CD4-positive, alpha-beta T cell treated with Interferon alpha-2 for 1 hour (primary cell): ENCODE measurements around the gene B3GAT3.
"Not testable (repeated sequence)": the region's sequence is repeated elsewhere in the genome, so short reads cannot be mapped to it uniquely, and the experiment has no call there.

Experiments
- DNase-seq, 2 donors: peaks; one replicate each; pipeline ENCODE4 v3.0.0-alpha.2; 2020 to 2022

The B3GAT3 gene

DNA sequence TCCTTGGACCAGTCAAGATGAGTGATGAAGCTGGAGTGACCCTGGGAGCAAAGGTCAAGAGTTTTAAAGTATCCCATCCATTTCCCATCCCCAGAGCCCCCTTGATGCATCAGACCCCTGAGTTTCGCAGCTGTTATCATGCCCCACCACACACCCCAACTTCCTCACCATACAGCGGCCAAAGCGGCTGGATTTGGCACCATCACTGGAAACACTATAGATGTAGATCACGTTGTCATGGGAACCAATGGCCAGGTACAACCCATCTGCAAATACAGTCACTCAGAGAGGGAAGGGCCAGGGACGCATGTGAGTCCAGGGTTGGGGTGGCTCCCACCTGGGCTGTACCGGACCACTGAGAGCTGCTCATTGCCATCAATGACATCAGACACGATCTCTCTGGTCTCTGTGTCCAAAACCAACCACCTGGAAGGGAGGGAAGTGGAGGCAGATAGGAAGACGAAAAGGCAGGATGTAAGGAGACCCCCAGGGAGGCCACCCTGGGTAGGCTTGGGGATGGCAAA is 17.9 kb downstream of the B3GAT3 start:
- no peak for DNase-seq

DNA sequence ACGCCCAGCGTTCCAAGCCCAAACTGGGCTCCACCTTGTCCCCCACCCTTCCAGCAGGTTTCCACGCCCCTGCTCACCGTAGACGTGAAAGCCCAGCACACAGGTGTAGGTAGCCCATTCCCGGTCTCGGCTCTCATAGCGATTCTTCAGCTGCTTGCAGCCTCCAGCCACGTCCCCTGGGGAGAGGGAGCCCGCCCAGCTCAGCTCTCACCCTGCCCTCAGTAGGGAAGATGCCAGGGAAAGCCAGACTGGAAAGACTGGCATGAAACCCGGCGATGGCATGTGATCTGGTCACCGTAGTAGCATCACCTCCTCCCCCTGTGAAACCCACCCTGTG is 18.7 kb downstream of the B3GAT3 start:
- DNase-seq: no peak

DNA sequence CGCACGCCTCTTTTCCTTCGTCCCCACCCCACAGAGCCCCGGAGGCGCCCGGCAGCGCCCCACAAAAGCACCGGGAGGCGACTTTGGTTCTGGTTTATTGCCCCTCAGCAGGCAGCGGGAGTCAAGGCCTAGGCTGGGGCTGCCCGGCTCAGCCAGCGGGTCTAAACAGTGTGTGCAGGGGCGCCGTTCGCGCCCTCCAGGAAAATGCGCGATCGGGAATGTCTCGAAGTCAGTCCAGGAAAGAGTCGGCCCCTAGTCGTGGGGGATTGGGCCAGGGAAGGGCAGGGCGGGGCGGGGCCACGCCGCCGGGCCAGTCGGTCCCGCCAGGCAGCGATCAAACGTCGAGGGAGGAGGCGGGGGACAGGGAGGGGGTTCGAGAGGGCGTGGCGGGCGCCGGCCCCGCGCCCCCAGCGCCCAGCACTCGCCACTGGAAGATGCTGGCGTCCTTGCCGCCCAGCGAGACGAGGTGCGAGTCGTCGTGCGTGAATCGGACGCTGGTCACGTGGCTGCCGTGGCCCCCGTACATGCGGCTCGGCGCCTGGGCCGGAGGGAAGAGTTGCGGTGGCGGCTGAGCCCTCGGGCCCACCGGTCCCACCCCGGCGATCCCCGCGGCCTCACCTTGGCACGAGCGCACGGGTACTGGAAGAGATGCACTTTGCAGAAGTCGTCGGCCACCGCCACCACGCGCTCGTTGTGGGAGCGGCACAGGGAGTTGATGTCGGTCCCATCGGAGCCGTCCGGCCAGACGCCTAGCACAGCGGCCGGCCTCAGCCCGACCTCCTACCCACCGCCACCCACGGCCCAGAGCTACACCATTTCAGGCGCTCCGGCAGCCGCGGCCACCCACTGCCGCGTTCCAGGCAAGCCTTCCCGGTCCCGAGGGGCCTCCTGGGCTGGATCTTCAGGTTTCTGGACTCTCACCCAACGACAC is 19.4 kb downstream of the B3GAT3 start:
- DNase-seq: peak; percentile 21 to 51

DNA sequence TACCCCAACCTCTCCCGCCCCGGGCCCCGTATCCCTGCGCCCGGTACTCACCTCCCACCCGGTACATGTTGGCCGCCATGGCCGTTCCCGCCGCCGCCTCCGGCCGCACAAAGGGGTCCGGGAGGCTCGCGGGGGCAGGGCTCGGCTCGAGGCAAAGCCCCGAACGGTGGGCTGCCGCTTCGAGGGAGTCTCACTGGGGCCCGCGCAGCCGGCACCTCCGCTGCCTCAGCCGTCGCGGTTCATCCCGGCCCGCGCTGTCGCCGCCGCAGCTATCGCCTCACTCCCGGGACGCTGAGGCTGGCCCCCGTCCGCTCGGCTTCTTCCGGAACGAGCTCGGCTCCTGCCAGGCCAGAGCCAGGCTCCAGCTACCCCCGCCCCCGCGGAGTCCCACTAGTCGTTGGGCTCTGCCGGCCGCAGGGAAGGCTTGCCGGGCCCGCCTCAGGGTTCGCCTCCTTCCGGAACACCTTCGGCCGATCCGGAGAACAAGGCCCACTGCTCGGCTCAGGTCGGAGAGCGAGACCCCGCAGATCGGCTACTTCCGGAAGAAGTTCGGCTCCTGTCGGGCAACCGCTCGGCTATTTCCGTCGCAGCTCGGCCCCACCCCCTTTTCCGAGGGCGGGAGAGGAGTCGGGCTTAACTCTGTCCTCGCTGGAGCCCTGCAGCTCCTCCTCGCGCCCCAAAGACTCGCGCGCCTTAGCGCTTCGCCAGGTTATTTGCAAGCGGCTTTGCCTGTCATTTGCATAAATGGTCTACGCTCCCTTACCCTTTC is 20.2 kb downstream of the B3GAT3 start, which contains the start of gene MTA2:
Gene MTA2 (minus strand): TSS at position 494 of the 769 bp plus-strand sequence. CDS start 415 bp downstream, at position 79.
- DNase-seq: peak; percentile 98 to 99

DNA sequence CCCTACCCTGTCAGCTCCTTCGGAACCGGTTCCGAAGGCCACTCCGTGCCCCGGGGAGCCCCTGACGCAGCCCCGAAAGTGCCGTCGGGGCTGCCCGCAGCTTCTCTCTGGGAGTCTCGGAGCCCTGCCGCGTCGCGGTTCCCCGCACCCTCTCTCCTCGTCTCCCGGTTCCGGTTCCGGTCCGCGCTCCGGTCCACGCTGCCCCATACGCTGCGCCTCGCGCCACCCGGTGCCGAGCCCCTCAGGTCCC is 20.7 kb downstream of the B3GAT3 start:
- DNase-seq: peak; percentile 29 to 58

DNA sequence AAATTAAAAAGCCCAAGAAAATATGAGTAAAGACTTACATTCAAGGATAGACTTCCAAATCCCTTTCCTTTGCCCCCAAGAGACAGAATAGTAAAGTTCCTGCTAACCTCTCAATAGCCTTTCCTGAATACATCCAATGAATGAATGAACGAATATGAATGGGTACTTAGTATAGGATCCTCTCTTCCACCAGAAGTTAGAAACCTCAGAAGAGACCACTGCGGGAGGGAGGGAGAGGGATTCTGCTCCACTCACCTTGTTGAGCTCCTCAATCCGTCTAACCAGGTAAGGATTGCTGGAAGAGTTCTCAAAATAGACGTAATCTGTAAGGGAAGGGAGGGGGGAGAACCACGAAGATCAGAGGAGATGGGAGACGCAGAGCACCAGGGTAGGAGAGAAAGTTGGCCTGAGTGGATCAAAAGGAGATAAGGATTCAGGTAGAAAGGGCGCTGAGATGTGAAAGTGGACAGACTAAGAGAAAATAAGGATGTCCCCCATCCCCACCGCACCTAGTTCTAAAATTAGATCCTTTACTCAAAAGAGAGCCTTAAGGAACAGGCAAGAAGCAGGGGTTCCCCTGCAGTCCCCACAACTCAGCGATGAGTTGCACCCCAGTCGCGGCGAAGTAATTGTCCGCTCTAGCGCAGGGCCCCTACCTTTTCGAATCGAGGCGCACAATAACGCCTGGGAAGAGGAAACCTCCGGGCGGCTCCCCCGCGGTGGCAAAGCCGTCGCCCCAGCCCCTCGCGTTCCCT is 21.2 kb downstream of the B3GAT3 start:
- DNase-seq: no peak

DNA sequence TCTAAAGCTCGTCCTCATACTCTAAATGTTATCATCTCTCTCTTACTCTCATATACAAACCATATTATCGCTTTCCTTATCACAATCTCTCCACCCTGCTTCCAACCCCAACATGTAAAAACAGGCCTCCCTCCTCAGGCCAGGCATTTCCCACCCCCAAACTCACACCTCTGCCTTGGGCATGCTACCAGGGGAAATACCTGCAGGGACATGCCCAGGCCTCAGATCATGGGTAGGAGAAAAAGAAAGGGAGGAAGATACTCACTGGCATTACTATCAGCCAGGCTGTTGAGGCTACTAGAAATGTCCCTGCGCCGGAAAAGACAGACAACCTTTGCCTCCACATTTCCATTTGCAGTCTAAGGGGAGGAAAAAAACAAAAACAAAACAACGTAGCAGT is 21.9 kb downstream of the B3GAT3 start:
- DNase-seq: peak in 1 of 2 donors; percentile 51

DNA sequence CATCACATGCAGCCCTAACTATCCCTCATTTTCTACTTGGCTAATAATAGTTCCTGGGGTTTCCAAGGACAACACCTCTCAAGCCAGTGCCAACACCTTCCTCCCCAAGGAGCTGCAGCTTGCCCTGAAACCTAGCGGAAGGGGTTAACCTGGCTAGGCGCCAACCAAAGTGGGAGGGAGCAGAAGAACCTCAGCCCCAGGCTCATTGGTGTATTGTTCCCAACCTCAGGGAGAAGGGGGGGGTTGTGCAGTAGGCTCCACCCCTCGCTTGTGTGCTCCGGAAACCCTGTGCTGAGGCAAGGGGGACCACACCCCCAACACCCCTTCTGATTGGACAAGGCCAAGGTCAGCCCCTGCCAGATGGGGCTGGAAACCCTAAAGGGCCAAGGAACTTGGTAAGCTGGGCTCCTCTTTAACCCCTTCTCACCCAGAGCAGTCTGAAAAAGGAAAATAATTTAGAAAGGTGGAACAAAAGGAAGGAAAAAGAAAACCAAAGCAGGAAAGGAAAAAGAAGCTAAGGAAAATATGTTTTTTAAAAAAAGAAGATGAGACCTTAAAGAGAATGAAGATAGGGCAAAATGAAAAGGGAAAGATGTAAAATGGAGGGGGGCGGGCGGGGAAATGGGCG is 22.6 kb downstream of the B3GAT3 start:
- peak; percentile 99 for DNase-seq

DNA sequence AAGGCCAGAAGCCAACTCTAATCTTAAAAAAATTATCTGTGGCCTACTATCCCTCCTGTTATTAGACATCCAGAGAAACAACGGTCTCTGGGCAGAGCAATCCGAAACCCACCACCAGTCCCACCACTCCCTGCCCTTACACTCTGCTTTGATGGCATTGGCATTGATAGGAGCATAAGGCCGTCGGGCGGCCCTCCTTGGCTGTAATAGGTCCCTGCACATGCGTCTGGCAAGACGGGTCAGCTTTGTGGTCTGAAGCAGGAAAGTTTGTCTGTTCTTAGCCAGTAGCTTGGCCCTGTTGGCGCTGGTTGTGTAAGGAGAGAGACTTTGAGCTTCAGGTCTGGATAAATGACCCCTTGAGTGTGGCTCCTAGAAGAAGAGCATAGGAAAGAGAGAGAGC is 26.7 kb downstream of the B3GAT3 start:
- no peak for DNase-seq

DNA sequence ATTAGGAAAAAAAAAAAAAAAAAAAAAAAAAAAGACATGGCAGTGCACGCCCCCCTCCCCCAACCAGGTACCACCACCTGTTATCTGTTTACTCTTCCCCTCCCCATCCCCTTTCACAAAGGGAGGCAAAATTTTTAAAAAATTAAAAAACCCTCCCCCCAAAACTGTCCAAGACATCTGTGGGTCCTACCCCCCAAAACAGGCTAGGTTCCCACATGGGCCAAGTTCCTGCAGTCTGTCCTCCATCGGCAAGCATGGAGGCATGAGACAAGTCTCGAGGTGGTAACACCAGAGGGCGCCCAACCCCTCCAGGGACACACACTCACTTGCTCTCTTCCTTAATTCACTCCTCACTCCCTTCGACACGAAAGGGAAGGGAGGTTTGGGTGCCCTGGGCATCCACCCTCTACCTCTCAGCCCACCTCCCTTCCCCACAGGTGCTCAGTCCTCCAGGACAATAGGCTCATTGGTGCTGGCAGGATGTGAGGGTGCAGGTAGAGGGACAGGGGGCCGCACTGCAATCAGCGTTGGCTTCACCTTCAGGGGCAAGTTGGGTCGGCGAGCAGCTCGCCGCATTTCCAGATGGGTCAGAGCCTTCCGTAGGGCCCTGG is 28.2 kb downstream of the B3GAT3 start:
- peak; percentile 81 to 85 for DNase-seq

DNA sequence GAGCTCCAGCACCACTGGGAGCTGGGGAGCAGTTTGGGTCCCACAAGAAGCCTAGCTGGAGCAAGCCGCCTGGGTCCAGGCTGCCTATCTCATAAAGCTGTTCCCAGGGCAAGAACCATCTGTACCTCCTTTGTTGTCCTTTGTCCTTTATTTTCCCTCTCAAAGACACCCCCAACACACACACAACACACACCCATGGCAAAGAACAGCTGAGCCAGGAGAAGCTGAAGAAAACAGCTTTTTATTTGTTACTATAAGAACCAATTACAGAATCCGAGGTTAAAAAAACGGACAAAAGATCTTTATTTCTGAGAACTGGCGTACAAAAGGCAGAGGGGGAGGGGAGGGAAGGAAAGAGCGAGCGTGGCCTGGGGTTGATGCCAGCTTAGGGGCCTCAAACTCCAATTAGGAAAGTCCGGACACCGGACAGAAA is 28.8 kb downstream of the B3GAT3 start:
- no peak for DNase-seq

DNA sequence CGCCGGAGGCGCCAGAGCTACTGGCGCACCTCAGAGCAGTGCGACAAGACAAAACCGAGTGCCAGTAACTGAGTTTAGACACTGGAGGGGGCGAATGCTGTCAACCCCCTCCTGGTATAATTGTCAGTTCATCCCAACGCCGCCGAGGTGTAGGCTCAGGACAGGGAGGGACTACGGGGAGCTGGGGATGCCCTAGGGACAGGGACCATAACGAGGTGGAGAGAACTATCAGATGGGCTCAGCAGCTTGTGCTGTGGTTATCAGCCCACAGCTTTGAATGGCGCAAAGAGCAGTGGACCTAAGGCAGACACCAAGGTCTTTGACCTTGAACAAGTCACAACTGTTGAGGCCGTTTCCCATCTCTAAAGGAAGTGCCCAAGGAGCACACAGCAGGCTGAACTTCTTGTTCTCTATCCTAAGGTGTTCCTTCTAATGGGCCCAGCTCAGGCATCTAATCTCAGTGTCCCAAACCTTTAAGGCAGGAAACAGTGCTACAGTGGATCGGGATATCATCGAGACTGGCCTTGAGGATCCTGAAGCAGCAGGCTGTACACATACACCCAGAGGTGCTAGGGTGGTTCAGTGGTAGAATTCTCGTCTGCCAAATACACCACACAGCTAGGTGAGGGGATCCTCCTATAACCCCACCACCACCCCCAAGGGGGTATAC is 29.5 kb downstream of the B3GAT3 start:
- DNase-seq: no peak

DNA sequence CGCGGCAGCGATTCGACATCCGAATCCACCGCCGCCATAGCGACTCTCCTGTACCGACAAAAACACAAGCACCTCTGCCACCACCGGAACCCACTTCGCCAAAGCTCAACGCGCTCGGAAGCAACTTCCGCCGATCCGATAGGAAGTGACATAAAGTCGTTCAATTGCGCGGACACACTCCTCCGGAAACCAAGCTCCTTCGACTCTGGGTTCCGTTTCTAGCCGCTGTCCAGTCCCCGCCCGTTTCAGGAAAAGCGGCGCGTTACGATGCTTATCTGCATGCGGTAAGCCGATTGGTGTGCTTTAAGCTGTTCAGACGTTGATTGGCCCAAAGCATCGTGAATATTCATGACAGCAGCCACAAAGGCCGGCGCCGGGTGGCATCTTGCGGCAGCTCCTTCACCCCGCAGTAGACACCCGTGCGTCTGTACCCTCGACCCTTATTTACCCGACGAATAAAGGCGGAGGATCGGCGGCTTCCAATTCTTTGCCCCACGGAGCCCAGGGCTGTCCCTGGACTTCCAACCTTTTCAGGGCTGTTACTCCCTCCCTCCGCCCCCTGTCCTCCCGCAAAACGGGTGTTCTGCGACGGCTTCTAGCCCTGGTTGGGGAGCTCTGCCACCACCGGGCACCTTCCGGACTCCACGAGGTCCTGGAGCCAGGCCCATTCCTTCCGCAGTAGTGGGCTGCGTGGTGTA is 30.2 kb downstream of the B3GAT3 start, which contains the start of gene TUT1:
Gene TUT1 (minus strand): TSS at position 76 of the 698 bp plus-strand sequence. CDS start 38 bp downstream, at position 38.
- peak; percentile 98 to 99 for DNase-seq

DNA sequence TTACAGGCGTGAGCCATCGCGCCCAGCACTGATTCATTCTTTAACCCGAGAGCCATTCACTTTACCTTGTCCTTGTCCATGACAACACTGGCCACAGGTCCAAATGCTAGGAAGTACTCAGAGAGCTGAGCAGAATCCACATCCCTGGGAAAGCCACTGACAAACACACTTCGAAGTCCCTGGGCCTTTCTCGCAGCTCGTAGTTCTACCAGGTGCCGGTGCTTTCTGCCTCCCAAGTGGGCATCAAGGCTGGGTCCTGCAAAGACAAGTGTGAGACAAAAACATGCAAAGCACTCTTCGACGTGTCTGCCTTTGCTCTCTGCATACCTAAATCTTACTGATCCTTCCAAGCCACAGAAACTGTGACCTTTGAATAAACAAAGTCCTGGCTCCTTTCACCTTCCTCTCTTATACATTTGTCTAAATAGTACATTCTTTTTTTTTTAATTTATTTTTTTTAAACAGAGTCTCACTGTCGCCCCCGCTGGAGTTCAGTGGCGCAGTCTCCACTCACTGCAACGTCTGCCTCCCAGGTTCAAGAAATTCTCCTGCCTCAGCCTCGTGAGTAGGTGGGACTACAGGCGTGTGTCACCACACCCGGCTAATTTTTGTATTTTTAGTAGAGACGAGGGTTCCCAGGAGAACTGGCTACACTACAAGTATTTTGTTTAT is 32.7 kb downstream of the B3GAT3 start:
- DNase-seq: peak; percentile 21 to 40

DNA sequence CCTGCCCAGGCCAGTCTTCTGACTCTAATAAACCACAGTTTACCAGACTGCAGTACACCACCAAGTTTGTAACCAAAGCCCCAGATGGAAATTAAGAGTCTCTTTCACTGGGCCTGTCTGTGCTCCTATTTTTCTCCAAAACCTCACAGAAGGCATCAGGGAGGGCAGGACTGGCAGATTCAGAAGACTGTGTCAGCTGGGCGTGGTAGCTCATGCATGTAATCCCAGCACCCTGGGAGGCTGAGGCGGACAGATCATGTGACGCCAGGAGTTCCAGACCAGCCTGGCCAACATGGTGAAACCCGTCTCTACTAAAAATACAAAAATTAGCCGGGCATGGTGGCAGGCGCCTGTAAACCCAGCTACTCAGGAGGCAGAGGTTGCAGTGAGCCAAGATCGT is 36.4 kb downstream of the B3GAT3 start:
- not testable (repeated sequence) for DNase-seq

DNA sequence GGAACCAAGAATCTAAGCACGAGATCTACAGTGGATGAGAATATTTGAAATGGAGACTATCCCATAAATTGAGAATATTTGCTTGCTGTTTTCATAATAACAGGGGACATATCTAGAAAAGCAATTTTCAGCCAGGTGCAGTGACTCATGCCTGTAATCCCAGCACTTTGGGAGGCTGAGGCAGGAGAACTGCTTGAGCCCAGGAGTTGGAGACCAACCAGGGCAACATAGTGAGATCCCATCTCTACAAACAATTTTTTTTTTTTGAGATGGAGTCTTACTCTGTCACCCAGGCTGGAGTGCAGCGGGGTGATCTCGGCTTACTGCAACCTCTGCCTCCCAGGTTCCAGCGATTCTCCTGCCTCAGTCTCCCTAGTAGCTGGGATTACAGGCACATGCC is 40.1 kb downstream of the B3GAT3 start:
- not testable (repeated sequence) for DNase-seq

DNA sequence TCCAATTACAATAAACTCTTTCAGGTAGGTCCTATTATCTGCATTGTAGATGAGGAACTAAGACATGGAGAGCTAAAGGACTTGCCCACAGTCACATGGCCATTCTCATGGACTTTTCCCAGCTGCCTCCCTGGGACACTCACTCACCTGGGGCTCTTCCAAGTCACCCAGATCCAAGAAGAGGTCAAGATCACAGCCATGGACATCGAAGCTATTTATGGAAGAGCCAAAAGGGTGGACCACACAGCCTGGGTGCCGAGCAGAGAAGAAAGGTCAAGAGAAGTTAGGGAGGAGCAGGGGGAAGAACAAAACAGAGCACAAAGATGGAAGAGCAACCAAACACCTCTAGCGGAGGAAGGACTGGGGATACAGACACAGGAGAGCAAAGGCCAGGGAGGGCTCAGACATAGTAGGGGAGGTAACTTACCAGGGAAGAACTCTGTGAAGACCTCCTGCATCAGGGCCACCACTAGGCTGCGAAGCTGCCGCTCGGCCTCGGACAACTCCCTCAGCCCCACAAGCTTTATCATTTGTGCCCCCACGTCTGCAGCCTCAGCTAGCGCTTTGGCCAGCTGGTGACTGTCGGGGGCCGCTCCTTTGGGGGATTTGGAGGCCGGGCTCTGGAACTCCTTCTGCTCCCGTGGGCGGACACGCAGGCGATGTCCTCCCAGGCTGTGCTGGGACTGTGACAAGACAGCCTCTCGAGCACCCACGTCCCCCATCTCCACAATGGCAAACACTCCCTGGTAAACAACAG is 40.6 kb downstream of the B3GAT3 start:
- DNase-seq: no peak

DNA sequence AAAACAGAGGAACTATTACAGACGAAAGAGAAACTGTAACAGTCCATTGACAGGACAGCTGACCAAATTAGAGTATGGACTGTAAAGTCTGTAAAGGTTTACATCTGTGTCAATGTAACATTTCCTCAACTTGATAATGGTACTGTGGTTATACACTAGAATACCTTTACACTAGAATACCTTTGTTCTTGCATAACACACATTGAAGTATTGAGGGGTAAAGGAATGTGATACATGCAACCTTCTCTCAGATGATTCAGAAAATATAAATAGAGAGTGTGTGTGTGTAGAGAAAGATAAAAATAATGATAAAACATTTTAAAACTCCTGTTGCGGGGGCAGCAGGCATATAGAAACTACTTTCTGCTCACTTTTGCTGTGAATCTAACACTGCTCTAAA is 42.5 kb downstream of the B3GAT3 start:
- no peak for DNase-seq

DNA sequence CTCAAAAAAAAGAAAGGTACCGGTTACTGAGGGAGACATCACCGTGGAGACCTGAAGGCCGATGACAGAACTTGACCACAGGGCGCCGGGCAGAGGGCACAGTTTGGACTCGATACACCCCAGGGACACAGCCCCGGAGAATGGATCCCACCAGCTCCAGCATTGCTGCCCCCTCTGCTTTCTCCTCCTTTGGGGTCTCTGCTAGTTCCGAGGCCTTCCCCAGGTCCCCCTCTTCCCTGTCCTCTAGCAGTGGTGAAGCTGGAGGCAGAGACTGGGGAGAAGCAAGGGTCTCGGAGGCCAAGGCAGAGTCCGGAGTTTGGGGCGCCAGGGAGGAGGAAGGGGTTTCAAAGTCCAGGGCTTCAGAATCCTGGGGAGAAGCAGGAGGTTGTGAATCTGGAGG is 43.2 kb downstream of the B3GAT3 start:
- DNase-seq: no peak
